ENCODE data around the gene DNER. TPM values are rescaled to one million over a fixed set of nuclear protein-coding genes. Genes with fewer than 3 reads are reported as not detected.

Gene DNER
- total RNA-seq, 1 experiment from 2014 or later: 3.7 TPM

- TF ChIP-seq AFF4 (CRISPR knock-in tag; IDR thresholded peaks at IDR 0.05; ENCODE audit: borderline replicate concordance) (no peak), MLX (CRISPR knock-in tag; IDR thresholded peaks at IDR 0.05) (no peak), TEAD1 (CRISPR knock-in tag; IDR thresholded peaks at IDR 0.05) (no peak), ZNF219 (CRISPR knock-in tag; IDR thresholded peaks at IDR 0.05; ENCODE audit: borderline replicate concordance) (no peak)
Observed at GRCh38 chr2:229563388-229563787, 151.0 kb downstream of the DNER start (continued).

GRCh38 chr2:229562472-229563127, 151.8 kb downstream of the DNER start:
- DNase-seq (ENCODE audit: low spot score) (no peak), ATAC-seq (no peak)
- POLR2A ChIA-PET: no interaction called here
- TF ChIP-seq SMAD4 (CRISPR knock-in tag; IDR thresholded peaks at IDR 0.05) (no peak), ERG (CRISPR knock-in tag; IDR thresholded peaks at IDR 0.05) (no peak), ATF3 (CRISPR knock-in tag; conservative IDR thresholded peaks at IDR 0.05) (no peak), E2F5 (CRISPR knock-in tag; IDR thresholded peaks at IDR 0.05) (no peak), CBFB (CRISPR knock-in tag; IDR thresholded peaks at IDR 0.05; ENCODE audit: low read depth) (no peak), FOXK1 (CRISPR knock-in tag; IDR thresholded peaks at IDR 0.05) (no peak), NR3C1 (CRISPR knock-in tag; conservative IDR thresholded peaks at IDR 0.05; ENCODE audit: low read depth) (no peak), MYBL2 (CRISPR knock-in tag; IDR thresholded peaks at IDR 0.05) (no peak), NFE2L1 (CRISPR knock-in tag; IDR thresholded peaks at IDR 0.05) (no peak), AFF4 (CRISPR knock-in tag; IDR thresholded peaks at IDR 0.05; ENCODE audit: borderline replicate concordance) (no peak), ZNF219 (CRISPR knock-in tag; IDR thresholded peaks at IDR 0.05; ENCODE audit: borderline replicate concordance) (no peak), HMGXB4 (CRISPR knock-in tag; IDR thresholded peaks at IDR 0.05) (no peak), ZNF138 (CRISPR knock-in tag; conservative IDR thresholded peaks at IDR 0.05) (no peak), EMX1 (CRISPR knock-in tag; IDR thresholded peaks at IDR 0.05) (no peak), JUN (CRISPR knock-in tag; IDR thresholded peaks at IDR 0.05) (no peak), SMAD3 (CRISPR knock-in tag; IDR thresholded peaks at IDR 0.05; ENCODE audit: borderline replicate concordance) (no peak), ZNF281 (CRISPR knock-in tag; IDR thresholded peaks at IDR 0.05) (no peak)

More at GRCh38 chr2:229562472-229563127, 151.8 kb downstream of the DNER start:
- H3K4me1 Mint-ChIP-seq: no peaks in the 10 kb centered on the region
- no peaks in the 10 kb centered on the region for H3K27me3 Mint-ChIP-seq (ENCODE audit: low read depth)
- CTCF ChIA-PET: interaction anchor here (1.0 kb wide), 1 partner anchor 19 kb away, joined by 4 read pairs; no protein-coding TSS in a partner anchor
- H3K36me3 Mint-ChIP-seq: no peaks in the 10 kb centered on the region
- peaks cover 5% of the 10 kb centered on the region for H3K9me3 Mint-ChIP-seq
- H3K4me3 Mint-ChIP-seq: no peak overlapping the region
- H3K27ac Mint-ChIP-seq: no peak overlapping the region

All from WTC11 (cell line).